GM23248 (cell line): ENCODE results near the gene AQP10.

Experiments used
- EZH2 ChIP-seq: fragments of 200-600 bp; sonication (generic); IDR thresholded peaks from 2 replicates; pipeline ENCODE4 v1.6.1; 2018; ENCODE audit warnings: antibody characterized with exemption, mild to moderate bottlenecking; ENCODE audit not compliant: insufficient read depth, poor library complexity, severe bottlenecking
- EZH2phosphoT487 ChIP-seq: fragments of 200-600 bp; sonication (generic); IDR thresholded peaks from 2 replicates; pipeline ENCODE4 v1.6.1; 2018; ENCODE audit warnings: antibody characterized with exemption, moderate library complexity, mild to moderate bottlenecking, low read depth; ENCODE audit not compliant: insufficient read depth

DNA sequence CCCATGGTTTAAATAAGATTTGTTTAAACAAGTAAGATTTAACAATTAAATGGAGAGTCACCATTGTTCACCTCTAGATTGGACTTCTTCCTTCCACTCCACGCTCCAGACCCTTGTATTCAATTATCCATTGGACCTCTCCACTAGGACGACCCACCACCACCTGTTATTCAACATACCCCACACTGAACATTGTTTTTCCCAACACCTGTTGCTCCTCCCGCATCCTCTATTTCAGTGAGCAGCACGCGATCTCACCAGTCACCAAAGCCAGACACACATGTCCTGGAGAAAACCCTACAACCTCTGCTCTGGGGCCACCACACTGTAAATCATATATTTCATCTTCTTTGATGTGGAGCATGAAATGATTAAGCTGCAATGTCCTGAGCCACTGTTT, 33.1 kb downstream of the AQP10 start:
- TF ChIP-seq EZH2 (no peak), EZH2phosphoT487 (no peak)
